ENCODE results near the gene KRTDAP.

- no peak for TF ChIP-seq EZH2 (IDR thresholded peaks at IDR 0.05; ENCODE audit: insufficient read depth, low read length)
- TF ChIP-seq CTCF (IDR thresholded peaks at IDR 0.05; ENCODE audit: insufficient read depth, low read depth, low read length) = no peak
Observed at GRCh38 chr19:35507561-35507960, 17.3 kb upstream of the KRTDAP start.

Data from astrocyte (in vitro differentiated cells and primary cell).